ENCODE data around the gene GPATCH2.

The GPATCH2 gene

DNA sequence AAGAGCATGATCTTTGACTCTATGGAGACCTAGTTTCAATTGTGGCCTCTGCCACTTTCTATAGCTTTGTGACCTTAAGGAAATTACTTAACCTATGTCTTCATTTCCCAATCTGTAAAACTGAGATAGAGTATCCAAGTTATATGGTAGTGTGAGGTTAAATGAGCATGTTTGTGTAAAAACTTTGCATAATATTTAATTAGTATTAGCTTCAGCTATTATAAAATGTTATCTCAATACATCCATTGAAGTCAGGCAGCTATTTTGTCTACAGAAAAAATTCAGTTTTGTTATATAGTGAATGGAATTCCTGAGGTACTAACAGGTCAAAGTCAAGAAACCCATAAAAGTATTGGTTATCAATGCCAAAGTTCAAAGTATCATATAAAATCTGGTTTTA, 53.6 kb downstream of the GPATCH2 start:
- DNase-seq = no peak

DNA sequence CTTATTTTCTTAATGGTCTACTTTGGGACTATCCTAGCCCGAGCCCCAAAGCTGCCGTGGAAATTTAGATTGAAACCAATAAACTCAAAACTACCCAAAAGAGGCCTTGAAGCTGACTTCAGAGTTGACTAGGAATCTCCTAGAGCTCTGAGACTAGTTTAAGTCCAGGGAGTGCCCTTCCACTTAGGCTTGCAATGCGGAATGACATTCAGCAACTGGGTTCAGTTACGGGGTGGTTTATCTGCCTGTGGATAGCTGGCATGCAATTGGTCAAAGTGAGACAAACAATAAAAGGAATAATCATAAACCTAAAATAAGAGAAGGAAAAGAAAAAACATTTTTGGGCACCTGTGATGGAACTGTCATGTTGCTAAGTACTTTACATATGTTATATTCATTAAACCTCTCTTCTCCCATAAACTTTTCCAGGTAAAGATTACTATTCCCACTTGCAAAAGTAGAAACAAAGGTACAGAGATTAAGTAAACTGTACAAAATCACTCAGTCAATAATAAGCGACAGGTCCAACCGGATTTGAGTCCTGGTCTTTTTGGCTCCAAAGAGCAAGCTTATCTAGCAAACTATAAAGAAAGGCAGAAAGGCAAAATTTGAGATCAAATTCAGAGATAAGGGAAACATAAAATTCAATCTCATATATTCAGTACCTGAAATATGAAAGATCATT, 56.5 kb downstream of the GPATCH2 start:
- DNase-seq = no peak

DNA sequence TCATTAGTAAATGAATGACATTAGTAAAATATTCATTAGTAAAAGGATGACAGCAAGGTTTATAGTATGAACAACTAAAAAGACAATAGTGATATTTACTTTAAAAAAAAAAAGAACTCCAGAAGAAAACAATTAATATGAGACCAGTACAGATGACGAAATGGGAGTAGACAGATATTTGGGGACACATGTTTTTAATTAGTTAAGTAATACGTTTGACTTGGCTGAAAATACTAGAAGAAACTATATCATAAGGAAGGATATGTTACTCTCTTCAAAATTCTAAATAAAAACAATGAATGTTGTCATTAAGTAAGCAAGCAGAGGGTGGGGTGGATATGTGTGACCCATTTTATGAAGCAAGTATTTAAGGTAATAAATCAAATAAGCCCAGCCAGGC, 61.9 kb downstream of the GPATCH2 start:
- no peak for DNase-seq

DNA sequence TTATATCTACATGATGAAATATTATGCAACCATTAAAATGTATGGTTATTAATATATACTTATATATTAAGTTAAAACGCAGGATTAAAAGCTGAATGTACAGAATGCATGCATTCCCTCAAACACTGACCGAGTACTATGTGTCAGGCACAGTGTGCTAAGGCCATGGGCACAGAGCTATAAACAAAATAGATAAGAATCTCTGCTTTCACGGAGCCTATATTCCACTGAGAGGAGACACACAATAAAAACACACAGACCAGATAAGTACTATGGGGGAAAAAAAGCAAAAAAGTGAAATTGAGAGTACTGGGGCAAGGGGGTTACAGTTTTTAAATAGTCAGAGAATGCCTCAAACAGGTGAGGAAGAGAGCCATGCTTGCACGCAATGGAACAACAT, 62.7 kb downstream of the GPATCH2 start:
- DNase-seq = no peak

DNA sequence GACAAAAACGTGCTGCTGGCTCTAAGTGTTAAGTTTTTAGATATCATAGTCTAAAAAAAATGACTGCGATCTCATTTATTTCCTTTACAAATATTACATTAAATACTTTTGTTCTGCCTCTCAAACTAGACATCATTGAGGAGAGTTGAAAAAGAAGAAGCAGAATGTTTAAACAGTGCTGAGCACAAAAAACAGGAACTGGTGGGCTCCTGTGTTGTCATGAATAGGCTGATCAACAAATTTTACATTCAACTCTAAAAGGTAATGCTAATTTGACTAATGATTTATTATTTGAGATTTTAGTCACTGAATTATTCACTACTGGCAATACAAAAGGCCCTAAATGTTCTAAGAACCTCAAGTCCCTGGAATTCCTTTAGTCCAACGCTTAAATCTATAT, 66.1 kb downstream of the GPATCH2 start:
- DNase-seq = no peak

DNA sequence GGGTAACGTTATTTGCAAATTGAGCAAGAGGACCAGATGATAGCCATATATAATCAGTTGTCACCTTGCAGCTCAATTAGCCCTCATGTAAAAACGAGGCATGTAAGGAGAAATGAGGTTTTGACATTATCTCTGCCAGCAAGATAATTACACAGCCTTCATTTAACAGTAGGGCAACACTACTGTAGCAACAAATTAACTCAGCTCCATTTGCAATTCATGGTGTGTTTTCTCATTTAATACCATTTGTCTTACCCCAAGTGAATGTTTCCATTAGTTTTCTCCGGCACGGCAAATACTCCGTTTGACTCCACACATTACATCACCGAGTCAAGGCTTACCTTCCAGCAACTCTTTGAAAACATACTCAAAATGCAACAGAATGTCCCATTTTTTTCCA, 66.7 kb downstream of the GPATCH2 start:
- DNase-seq = no peak

DNA sequence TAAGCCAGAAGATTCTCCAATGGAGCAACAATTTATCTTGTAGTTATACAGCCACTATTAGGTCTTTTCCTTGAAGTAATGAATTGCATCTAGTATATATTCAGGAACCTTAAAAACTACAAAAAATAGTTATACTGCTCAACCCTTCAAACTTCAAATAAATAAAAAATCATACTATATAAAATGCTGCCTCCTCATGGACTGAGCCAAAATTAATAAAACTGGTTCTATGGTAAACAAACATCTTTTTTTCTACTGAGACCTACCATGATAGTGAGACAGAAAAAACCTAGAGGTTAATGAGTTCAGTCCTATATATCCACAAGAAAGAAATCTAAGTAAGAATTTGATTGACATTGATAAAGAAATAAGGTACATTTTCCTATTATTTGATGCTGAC, 67.7 kb downstream of the GPATCH2 start:
- no peak for DNase-seq

DNA sequence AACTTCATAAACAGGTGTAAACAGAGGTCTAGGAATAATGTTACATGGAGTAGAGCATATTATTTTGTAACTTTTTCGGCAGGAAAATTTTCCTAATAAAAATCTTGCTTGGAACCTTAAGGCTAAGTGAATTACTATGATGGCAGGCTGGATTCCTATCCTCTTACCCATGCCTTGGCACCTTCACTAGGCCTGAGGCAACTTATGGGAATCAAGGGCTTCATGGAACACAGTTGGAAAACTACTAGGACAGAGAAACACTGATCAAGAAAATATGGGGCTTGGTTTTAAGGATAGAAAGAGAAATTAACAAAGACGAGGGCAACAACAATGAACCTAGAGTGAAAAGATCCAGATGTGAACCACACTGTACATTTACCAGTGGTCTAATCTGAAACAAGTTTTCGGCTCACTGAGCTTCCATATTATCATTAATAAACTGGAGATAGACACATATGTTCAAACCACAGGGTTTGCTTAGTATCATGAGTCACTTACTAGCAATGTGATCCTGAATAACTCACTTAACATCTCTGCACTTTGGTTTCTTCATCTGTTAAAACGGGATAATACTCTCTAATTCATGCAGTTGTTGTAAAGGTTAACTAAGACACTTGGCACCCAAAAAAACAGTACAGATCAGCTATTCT, 68.5 kb downstream of the GPATCH2 start:
- DNase-seq = peak; percentile 81

DNA sequence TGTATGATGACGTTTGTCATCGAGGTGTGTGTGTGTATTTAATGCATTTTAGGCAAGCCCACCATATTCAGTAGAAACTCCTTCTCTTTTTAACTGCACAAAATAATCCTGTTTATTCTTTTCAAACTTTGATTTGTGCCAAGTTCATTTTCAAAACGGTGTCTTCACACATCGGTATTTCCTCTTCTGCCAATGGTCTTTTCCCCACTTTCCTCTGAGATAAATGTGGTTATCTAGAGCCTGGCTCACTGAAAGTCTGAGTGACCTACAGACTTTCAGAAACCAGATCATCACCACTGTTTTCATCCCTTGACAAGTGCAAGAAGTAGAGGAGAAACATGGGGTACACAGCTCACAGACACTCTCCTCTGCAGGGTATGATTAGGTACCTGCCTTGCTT, 69.4 kb downstream of the GPATCH2 start:
- no peak for DNase-seq

DNA sequence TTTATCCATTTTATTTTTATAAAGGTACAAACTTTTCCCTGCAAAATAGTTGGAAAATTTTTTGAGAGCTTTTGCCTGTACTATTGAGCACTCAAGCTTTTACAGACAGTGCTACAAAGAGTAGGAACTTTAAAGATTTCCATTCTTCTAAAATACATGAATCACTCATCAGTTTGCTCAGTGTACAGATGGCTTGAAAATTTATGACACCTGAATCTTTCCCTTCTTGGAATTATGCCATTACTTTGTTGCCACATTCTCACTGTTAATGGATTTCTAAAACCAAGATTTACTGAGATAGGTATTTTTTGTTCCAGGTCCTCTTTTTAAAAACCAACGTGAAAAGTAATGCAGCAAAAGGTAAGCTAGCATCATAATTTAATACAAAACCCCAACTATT, 76.0 kb downstream of the GPATCH2 start:
- no peak for DNase-seq

DNA sequence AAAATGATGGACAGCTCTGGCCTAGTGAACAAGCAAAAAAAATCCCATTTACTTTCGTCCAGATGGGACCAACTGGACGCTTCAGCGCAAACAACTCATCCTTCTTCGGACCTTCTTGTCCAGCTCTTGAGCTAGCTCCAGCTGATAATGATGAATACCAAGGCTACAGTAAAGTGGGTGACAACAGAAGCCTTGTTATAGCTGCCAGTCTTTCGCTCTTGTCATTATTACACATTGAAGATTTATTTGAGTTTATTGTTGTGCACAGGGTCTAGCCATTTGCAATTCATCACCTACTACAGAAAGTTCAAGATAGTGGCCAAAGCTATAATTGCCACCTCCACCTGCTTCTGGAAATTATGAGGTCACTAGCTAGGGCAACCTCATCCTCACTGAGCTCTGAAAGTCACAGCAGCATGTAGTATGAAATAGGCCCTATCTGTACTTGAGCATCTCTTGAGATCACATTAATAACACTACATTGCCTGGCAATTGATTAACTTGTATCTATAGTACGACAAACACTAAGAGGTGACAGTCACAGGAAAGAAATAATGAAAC, 76.9 kb downstream of the GPATCH2 start:
- DNase-seq = no peak

DNA sequence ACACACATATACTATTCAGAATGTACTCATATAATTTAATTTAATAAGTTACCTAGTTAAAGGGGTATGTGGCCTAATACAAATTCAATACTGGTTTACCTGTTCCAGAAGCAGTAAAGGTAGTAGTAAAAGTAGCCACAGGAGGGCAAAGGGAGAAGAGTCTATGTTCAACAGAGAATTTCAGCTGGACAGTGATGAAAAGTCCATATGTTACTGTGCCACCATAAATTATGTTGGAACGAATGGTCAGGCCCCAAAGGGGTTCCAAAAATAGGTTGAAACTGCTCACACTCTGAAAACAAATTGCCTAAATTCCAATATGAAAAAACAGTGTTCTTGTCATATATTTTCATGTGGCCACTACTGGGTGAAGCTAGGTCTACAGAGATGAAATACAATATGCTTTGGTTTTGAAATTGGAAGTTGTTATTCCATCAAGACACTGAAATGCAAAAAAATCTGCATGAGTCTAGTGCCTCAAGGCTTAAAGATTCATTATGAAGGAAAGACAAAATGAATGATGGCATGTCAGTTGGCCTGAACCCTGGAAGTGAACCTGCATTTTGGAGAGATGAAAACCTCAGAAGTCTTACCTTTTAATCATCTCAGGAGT, 78.4 kb downstream of the GPATCH2 start:
- no peak for DNase-seq

DNA sequence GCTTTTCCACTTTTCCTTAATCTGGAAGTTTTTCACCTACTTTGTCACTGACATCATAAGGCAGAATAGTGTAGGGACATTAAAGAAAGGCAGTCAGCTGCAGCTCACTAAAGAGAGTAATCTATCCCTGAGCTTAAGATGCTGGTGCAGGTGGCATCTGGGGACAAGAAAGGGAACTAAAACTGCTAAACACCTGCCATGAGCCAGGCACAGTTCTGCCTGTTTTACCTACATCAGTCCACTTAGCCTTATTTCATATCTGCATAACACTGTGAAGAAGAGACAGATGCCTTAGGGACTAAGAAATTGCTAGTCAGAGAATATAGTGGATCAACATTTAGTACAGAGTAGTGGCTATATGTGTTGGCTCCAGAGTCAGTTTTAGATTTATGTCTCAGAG, 88.1 kb downstream of the GPATCH2 start:
- no peak for DNase-seq

DNA sequence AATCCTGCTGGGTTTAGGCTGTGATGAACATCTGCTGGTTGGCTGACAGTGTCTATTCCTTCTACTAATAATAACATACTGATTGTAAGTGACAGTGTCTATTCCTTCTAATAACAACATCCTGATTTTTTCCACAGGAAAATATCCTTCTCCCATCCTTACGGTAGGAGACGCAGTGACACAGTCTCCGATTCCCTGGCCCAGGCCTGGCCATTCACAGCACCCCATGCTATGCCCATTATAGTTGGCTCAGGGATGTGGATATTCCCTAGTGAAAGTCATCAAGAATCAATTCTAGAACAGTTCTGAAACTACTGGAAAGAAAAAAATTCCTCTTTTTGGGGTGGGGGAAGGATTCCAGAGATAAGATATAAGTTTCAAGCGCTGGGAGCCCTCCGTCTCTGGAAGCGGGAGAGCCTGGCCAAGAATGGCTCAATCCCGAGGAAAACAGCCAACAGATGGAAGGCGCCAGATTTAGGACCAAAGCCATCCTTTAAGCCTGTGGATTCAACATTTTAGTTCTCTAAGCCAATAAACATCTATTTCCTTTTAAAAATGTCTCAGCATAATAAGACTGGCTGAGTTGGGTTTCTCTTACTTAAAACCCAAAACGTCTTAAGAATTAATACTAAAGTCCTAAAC, 88.6 kb downstream of the GPATCH2 start:
- no peak for DNase-seq

DNA sequence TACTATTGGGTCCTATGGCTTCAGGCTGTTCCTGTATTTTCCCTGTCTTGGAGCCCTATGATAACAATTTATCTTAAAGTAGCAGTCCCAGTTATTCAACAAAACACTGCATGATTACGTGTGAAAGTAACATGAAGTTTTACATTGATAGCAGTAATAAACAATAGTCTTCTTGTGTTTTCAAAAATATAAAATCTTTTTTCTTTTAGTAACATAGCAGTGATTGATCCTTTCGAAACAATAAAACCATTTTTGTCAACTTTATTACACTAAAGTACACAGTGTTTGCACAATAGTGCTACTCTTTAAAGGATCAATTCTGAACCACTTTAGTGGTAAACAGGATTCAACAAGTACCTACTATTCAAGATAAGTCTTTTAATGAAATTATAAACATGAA, 90.6 kb downstream of the GPATCH2 start:
- DNase-seq = no peak

DNA sequence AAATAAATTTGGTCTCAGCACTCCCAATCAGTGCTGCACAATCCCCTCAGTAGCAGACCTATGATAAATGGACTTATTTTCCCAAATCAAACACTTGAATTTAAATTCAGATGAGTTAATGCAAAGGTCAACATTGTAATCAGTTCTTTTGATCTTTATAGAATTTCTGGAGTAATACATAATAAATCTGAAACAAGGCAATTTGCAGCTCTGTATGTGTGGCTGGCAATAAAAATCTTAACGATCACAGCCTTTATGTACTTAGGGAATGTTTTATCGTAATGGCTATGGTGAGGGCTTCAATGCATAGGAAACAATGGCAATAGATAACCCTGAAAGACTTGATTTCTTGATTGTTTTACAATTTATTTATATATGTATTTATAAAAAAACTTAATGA, 91.4 kb downstream of the GPATCH2 start:
- no peak for DNase-seq

DNA sequence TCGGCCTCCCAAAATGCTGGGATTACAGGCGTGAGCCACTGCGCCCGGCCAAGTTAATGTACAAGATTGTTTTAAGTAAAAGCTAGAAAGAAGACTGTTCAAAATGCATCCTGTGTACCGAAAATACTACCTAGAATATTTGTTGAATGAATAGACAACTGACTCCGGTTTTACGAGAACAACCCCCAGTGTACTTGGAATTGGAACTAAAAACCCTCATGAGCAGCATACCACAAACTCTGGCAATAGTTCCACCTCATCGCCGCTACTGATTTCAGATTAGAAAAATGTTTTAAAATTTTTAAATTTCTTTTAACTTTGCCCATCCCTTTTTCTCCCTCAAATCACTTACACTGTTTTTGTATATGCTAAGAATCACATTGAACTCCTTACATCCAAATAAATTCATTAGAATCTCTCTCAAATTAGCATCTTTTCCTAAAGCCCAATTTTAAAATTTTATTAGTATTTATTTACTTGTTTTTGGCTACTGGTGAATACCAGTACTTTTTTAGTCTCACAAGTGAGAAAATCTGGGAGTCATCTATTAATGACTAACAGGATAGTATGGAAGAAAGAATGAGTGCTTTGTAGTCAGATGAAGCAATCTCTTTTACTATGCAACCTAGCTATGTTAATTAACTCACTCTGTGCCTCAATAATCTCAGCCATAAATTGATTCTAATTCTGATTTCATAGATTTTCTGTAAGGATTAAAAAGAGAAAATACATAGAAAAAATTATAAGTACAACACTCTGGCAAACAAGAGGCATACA, 95.1 kb downstream of the GPATCH2 start:
- no peak for DNase-seq

DNA sequence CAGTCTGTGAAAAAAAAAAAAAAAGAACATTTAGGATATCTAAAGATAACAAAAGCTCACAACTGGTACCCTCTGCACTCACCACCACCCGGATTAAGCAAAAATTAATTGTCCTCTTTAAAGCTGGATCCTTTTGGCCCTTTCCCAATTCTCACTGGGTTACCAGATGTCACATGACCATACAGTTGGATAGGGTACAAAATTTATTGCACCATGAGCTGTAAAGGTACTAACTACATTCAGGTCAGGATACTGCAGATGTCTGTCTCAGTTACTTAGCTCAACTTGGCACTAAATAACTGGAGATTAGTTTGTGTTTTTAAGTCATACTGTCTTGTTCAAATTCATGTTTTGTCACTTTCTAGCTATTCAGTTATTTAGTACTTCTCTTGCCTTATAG, 96.3 kb downstream of the GPATCH2 start:
- no peak for DNase-seq

DNA sequence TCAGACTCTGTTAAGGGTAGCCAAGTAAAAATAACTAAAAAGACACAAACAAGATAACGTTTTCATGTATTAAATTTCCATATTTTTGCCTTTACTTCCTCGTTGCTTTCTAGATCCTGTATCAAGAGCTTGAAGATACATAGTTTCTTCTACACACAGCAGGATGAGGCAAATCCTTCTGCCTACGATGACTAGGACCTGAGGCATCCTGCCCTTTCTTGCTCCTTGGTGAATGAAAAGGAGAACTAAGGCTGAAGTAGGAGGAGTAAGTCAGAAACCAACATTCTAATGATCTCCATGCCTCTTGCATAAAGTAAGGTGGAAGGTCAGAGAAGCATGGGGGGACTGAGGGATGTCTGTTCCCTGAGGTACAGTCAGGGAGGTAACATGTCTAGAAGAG, 102.6 kb downstream of the GPATCH2 start:
- peak; percentile 49 for DNase-seq

DNA sequence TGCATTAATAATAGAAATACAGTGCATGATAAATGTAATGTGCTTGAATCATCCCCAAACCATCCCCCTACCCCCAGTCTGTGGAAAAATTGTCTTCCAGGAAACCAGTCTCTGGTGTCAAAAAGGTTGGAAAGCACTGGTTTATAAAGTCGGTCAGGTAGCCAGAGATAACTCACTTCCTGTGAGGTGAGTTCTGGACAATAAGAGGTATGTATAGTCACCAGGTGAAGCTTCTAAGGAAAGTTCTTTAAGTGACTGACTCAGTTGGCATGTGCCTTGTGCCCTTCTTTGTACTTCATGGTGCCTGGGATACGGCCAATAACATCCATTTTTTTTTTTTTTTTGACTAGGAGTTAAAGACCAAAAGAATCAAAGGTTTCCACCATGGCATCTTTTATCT, 103.7 kb downstream of the GPATCH2 start:
- DNase-seq = no peak

DNA sequence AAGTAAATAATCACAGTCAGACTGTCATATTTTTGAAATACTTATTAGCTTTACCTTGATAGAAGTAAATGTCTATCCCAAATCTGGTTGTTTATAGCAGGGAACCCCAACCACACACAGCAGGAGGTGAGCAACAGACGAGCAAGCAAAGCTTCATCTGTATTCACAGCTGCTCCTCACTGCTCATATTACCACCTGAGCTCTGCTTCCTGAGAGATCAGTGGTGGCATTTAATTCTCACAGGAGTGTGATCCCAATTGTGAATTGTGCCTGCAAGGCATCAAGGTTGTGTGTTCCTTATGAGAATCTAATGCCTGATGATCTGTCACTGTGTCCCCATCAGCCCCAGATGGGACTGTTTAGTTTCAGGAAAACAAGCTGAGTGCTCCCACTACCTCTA, 104.3 kb downstream of the GPATCH2 start:
- no peak for DNase-seq

DNA sequence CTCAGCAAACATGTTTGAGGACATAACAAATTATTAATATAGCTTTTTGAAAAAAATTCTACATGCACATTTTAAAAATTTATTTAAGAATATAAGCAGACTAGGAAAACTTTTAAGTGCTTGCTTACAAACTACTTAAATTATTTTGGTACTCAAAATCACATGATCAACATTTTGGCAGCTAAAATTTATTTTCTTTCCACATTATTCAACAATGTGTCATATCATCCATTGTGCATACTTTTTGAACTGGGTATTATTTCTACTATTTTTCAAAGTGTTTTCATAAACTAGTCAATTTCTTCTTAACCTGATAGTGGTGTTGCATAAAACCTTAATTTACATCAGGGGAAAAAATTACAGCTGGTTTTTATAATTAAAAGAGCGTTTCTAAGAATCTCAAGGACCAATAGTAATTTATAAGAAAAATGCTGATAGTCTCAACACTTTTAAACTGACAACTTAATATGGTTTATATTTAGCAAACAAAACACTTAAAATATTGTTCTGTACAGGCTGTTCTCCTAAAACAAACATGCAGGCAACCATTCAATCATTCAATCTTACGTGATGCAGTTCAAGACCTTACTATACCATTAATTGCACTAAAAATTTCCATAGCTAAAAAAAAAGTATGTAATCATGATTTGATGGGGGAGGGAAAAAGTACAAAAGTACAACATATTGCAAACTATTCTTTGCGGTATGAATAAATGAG, 105.0 kb downstream of the GPATCH2 start:
- DNase-seq = peak; percentile 60

Measured in fibroblast of skin of back (primary cell).